ENCODE results near the gene EARS2. TPM values are rescaled to one million over a fixed set of nuclear protein-coding genes. Genes with fewer than 3 reads are reported as not detected.

EARS2 gene
- total RNA-seq, 1 experiment from 2014 or later, result 50.1 TPM

DNA sequence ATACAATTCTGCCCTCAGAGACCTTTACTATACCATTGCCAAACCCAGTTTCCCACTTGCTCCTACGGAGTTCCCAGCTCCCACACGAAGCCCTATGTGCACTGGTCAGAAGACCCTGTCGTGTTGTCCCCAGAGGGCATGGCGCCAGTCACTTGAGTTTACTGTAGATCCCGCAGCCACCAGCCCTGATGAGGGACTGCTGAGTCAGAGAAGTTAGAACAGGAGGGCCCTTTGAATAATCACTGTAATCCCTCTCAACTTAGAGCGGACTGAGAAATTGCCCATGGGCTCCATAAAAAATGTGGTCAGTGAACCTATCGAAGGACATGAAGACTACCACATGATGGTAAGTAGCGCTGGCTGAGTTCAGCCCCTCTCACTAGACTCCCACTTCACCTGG, 9.6 kb upstream of the EARS2 start:
- no peak overlapping the region for H3K4me2 ChIP-seq (ENCODE audit: insufficient read depth, insufficient read length, low read length)
- no peak for DNase-seq
- H3K4ac ChIP-seq (ENCODE audit: low read depth, low read length), result no peak overlapping the region
- Mint-ChIP-seq H3K9me3 (no peaks in the 10 kb centered on the region), H3K27me3 (ENCODE audit: low read depth) (no peaks in the 10 kb centered on the region), H3K4me3 (no peak overlapping the region), H3K36me3 (ENCODE audit: insufficient read depth in 1 of 3, low read depth in 3 of 3) (peaks cover 55 to 92% (median 89%) of the 10 kb centered on the region in 3 experiments), H3K4me1 (no peaks in the 10 kb centered on the region), H3K27ac (no peak overlapping the region)
- no peak overlapping the region for H2BK120ac ChIP-seq (ENCODE audit: low read depth, low read length, poor library complexity, severe bottlenecking)
- no peak overlapping the region for H4K91ac ChIP-seq (ENCODE audit: insufficient read length, low read depth, low read length)
- no peak overlapping the region for H3K23ac ChIP-seq (ENCODE audit: insufficient read length, low read depth, low read length)
- H4K8ac ChIP-seq (replicated peaks; ENCODE audit: insufficient read length, low read depth, low read length), result no peak overlapping the region
- H3K23me2 ChIP-seq (ENCODE audit: insufficient read length, low read depth, low read length, poor library complexity, severe bottlenecking), result no peaks in the 10 kb centered on the region
- H2AK5ac ChIP-seq (ENCODE audit: insufficient read length, low read length), result no peak overlapping the region
- H3K14ac ChIP-seq (ENCODE audit: insufficient read depth, low read length), result no peak overlapping the region
- no peak overlapping the region for H2BK12ac ChIP-seq (ENCODE audit: insufficient read length, low read depth, low read length)
- no peaks in the 10 kb centered on the region for H3K4me1 ChIP-seq (ENCODE audit: insufficient read depth, low read length)
- H3K9ac ChIP-seq (ENCODE audit: extremely low read depth, insufficient read length, low read length), result no peak overlapping the region
- no peak overlapping the region for H4K5ac ChIP-seq (ENCODE audit: insufficient read length, low read depth, low read length)
- H4K20me1 ChIP-seq (ENCODE audit: control insufficient read depth, insufficient read depth, insufficient read length), result no peaks in the 10 kb centered on the region
- H3T11ph ChIP-seq (ENCODE audit: low read length), result no peak overlapping the region
- no peak overlapping the region for H3K27ac ChIP-seq (ENCODE audit: insufficient read length, low read depth, low read length)
- no peaks in the 10 kb centered on the region for H3K27me3 ChIP-seq (ENCODE audit: insufficient read depth, low read length)
- no peaks in the 10 kb centered on the region for H3K9me3 ChIP-seq (ENCODE audit: control insufficient read depth, low read depth, low read length)
- H3K79me2 ChIP-seq (ENCODE audit: insufficient read depth, low read length), result no peaks in the 10 kb centered on the region
- WGBS (ENCODE audit: extremely low coverage, insufficient read length, low lambda C conversion rate), result no CpG with 5 or more reads among the region's 8 CpGs
- no peak overlapping the region for H3K56ac ChIP-seq (ENCODE audit: insufficient read length, low read depth, low read length)
- no peak for TF ChIP-seq CTCF (conservative IDR thresholded peaks at IDR 0.05)
- H2AFZ ChIP-seq (ENCODE audit: low read length), result no peak overlapping the region
- no peak overlapping the region for H3K18ac ChIP-seq (ENCODE audit: insufficient read length, low read depth, low read length)
- H2BK15ac ChIP-seq (ENCODE audit: low read depth, low read length), result no peak overlapping the region
- no peak overlapping the region for H2BK5ac ChIP-seq (ENCODE audit: insufficient read length, low read length)
- no peak overlapping the region for H2BK20ac ChIP-seq (ENCODE audit: low read depth, low read length, poor library complexity, severe bottlenecking)
- no peaks in the 10 kb centered on the region for H3K79me1 ChIP-seq (ENCODE audit: insufficient read depth, low read depth, low read length, poor library complexity, severe bottlenecking)

Measured in H9 (cell line).